H1 (cell line): ENCODE results near the gene MEDAG. TPM values are rescaled to one million over a fixed set of nuclear protein-coding genes. Genes with fewer than 3 reads are reported as not detected.

Source experiments
- ASH2L ChIP-seq: fragments of 200-600, 300-600 bp; sonication (generic); IDR thresholded peaks from one replicate; pipeline ENCODE4 v1.7.1; 2017; ENCODE audit warnings: low read length
- ATF3 ChIP-seq: IDR thresholded peaks from 2 replicates; pipeline ENCODE4 v1.6.1; 2011; ENCODE audit warnings: low read depth, mild to moderate bottlenecking, low read length; ENCODE audit not compliant: insufficient read depth
- BCL11A ChIP-seq, 2 experiments: IDR thresholded peaks; one replicate each; pipeline ENCODE4 v1.6.1; 2011; ENCODE audit warnings: low read depth in 2 of 2, low read length in 2 of 2, mild to moderate bottlenecking in 2 of 2
- GTF2F1 ChIP-seq: IDR thresholded peaks from 2 replicates; pipeline ENCODE4 v1.6.1; 2012; ENCODE audit warnings: low read depth, low read length, improper control_type of control experiment, borderline replicate concordance
- HDAC2 ChIP-seq, 2 experiments: fragments of 300-600 bp in 1 of 2; sonication (generic) in 1 of 2; IDR thresholded peaks; 2 replicates each; pipeline ENCODE4 v1.6.1; 2011 to 2012; ENCODE audit warnings: low read depth in 2 of 2, low read length in 2 of 2, mild to moderate bottlenecking in 2 of 2, moderate library complexity in 2 of 2, borderline replicate concordance in 1 of 2, inconsistent platforms in 1 of 2
- PHF8 ChIP-seq: fragments of 200-600 bp; sonication (generic); conservative IDR thresholded peaks from 2 replicates; pipeline ENCODE4 v1.7.1; 2012; ENCODE audit warnings: low read depth, mild to moderate bottlenecking, inconsistent platforms, low read length, moderate library complexity
- POLR2A ChIP-seq, 2 experiments: IDR thresholded peaks; 1 replicate in 1 of 2; 2 replicates in 1 of 2; pipeline ENCODE4 v1.6.1; 2011; ENCODE audit warnings: low read depth in 2 of 2, low read length in 2 of 2, mild to moderate bottlenecking in 2 of 2; ENCODE audit errors: control extremely low read depth in 1 of 2
- POLR2AphosphoS5 ChIP-seq: IDR thresholded peaks from 2 replicates; pipeline ENCODE4 v1.6.1; 2011; ENCODE audit warnings: low read depth, low read length
- POU5F1 ChIP-seq: IDR thresholded peaks from 2 replicates; pipeline ENCODE4 v1.6.1; 2011; ENCODE audit warnings: low read depth, mild to moderate bottlenecking, low read length, moderate library complexity
- RAD21 ChIP-seq, 2 experiments: IDR thresholded peaks in 1 of 2; conservative IDR thresholded peaks in 1 of 2; 2 replicates each; pipeline ENCODE4 v1.6.1; 2011; ENCODE audit warnings: low read depth in 2 of 2, low read length in 2 of 2, improper control_type of control experiment in 1 of 2, inconsistent platforms in 1 of 2, mild to moderate bottlenecking in 1 of 2, moderate library complexity in 1 of 2
- RFX5 ChIP-seq: IDR thresholded peaks from 2 replicates; pipeline ENCODE4 v1.6.1; 2011; ENCODE audit warnings: low read depth, low read length, improper control_type of control experiment, borderline replicate concordance
- SIN3A ChIP-seq, 2 experiments: IDR thresholded peaks in 1 of 2; conservative IDR thresholded peaks in 1 of 2; 2 replicates each; pipeline ENCODE4 v1.6.1; 2011 to 2012; ENCODE audit warnings: low read length in 2 of 2, improper control_type of control experiment in 1 of 2, low read depth in 1 of 2, mild to moderate bottlenecking in 1 of 2
- SP1 ChIP-seq: IDR thresholded peaks from 2 replicates; pipeline ENCODE4 v1.6.1; 2011; ENCODE audit warnings: low read depth, low read length
- TAF1 ChIP-seq: IDR thresholded peaks from 2 replicates; pipeline ENCODE4 v1.6.1; 2011; ENCODE audit warnings: mild to moderate bottlenecking, low read depth, low read length
- TBP ChIP-seq: IDR thresholded peaks from 2 replicates; pipeline ENCODE4 v1.6.1; 2011; ENCODE audit warnings: low read depth, low read length, improper control_type of control experiment
- YY1 ChIP-seq: IDR thresholded peaks from 2 replicates; pipeline ENCODE4 v1.6.1; 2011; ENCODE audit warnings: low read depth, mild to moderate bottlenecking, low read length
- polyA plus RNA-seq, 7 experiments: library from polyadenylated mRNA; depleted of rRNA in 3 of 7; stranded (reverse) in 5 of 7; unstranded in 2 of 7; fragments of >200 nt in 5 of 7; fragments of 200-250 nt in 2 of 7; gene quantifications; 1 replicate in 5 of 7; 2 replicates in 1 of 7; 4 replicates in 1 of 7; pipeline versions ENCODE4 v1.2.1 to v1.2.3, GENCODE V29; 2011 to 2013; ENCODE audit warnings: missing spikeins in 2 of 7, mixed read lengths in 2 of 7
- total RNA-seq: library from RNA; stranded (reverse); fragmentation: NEBNext Ultra II Directional; extraction: Animal tissue kit (Norgen Biotek cat#: 25700); gene quantifications from 2 replicates; pipeline ENCODE4 v1.2.1, GENCODE V29; 2021

MEDAG gene
- total and polyA plus RNA-seq, 2 of the 8 experiments (the other 6 are each of a cell fraction or from before 2014, with no cell fraction given), result 2.1 to 3.1 TPM

- TF ChIP-seq YY1, result 0 out of 2 replicates have a peak, but pooled peaks have one; percentile 62
- no peak for TF ChIP-seq GTF2F1
- no peak for TF ChIP-seq TAF1
- no peak for TF ChIP-seq BCL11A (IDR thresholded peaks at IDR 0.05; ENCODE audit: low read depth in 2 of 2, low read length in 2 of 2)
- TF ChIP-seq SP1, result no peak
- peak; percentile 19 for TF ChIP-seq ASH2L
- TF ChIP-seq ATF3, result no peak
- no peak for TF ChIP-seq HDAC2 (IDR thresholded peaks at IDR 0.05; ENCODE audit: borderline replicate concordance in 1 of 2, low read depth in 2 of 2, low read length in 2 of 2)
- TF ChIP-seq POLR2A (IDR thresholded peaks at IDR 0.05; ENCODE audit: control extremely low read depth in 1 of 2, low read depth in 2 of 2, low read length in 2 of 2), result peak in 1 of 2 experiments; percentile 54; a peak in 1 of 3 replicates
- TF ChIP-seq PHF8, result no peak
- peak; percentile 91 to 95 for TF ChIP-seq RAD21 (IDR thresholded peaks at IDR 0.05 in 1 of 2, conservative IDR thresholded peaks at IDR 0.05 in 1 of 2; ENCODE audit: low read depth in 2 of 2, low read length in 2 of 2)
- no peak for TF ChIP-seq POU5F1
- no peak for TF ChIP-seq RFX5
- TF ChIP-seq TBP, result peak; percentile 33; the same call in 1 of the 2 replicates
- TF ChIP-seq POLR2AphosphoS5, result peak; percentile 43; the same call in 1 of the 2 replicates
- TF ChIP-seq SIN3A (conservative IDR thresholded peaks at IDR 0.05 in 1 of 2, IDR thresholded peaks at IDR 0.05 in 1 of 2; ENCODE audit: low read depth in 1 of 2, low read length in 2 of 2), result peak in 1 of 2 experiments; percentile 68; a peak in 1 of 4 replicates
- TF ChIP-seq, all 59 proteins: peak for 10
These were observed 40.7 kb upstream of the MEDAG start (continued) for GRCh38 chr13:30865123-30866049.
